Kidney epithelial cell (primary cell): ENCODE data around the gene PIEZO2. TPM values are rescaled to one million over a fixed set of nuclear protein-coding genes. Genes with fewer than 3 reads are reported as not detected.
"Not testable (repeated sequence)": the region's sequence is repeated elsewhere in the genome, so short reads cannot be mapped to it uniquely, and the experiment has no call there.

Experiments used
- DNase-seq: peaks from one replicate; pipeline ENCODE4 v3.0.0-alpha.2; 2010; ENCODE audit warnings: low read depth
- H3K27me3 ChIP-seq: 2 replicates; pipeline ENCODE4 v1.6.0; 2011; ENCODE audit warnings: low read length; ENCODE audit not compliant: control insufficient read depth, insufficient read depth
- H3K36me3 ChIP-seq: 2 replicates; pipeline ENCODE4 v1.5.1; 2011; ENCODE audit warnings: low read length; ENCODE audit not compliant: control insufficient read depth, insufficient read depth
- H3K4me3 ChIP-seq: 2 replicates; pipeline ENCODE4 v1.5.1; 2011; ENCODE audit warnings: low read depth, mild to moderate bottlenecking, control low read depth, low read length
- total RNA-seq: library from RNA; depleted of rRNA; stranded (reverse); fragments of >200 nt; gene quantifications from 2 replicates; pipeline ENCODE4 v1.2.3, GENCODE V29; 2015
- TF ChIP-seq, protein P1 (sequence below): IDR thresholded peaks from 2 replicates; pipeline ENCODE4 v1.5.1; 2011; ENCODE audit warnings: mild to moderate bottlenecking, moderate library complexity, low read length, control low read depth, inconsistent platforms; ENCODE audit not compliant: insufficient read depth, poor library complexity, severe bottlenecking

PIEZO2 gene
- total RNA-seq, 1 donor from 2014 or later: 1.8 TPM

DNA sequence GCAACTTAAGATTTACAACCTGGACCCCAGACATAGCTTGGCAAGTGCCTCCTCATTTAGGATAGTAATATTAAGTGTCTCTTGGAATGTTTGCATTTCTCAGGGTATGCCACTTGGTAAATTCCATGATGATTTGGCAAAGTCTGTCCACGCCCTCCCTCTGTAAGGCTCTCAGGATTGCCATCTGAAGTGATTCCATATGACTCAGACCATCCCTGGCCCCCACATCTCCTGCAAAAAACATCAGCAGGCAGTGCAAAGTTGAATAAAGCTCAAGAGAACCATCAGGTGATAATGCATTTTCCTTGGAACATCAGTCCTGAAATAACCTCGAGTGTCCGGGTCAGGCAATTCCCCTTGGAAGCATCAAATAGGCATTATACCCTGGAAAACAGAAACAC lies 27.1 kb upstream of the PIEZO2 start:
- Histone ChIP-seq H3K27me3 (no peaks in the 10 kb centered on the region), H3K36me3 (no peaks in the 10 kb centered on the region), H3K4me3 (no peak overlapping the region)
- no peak for DNase-seq
- TF ChIP-seq, protein P1, sequence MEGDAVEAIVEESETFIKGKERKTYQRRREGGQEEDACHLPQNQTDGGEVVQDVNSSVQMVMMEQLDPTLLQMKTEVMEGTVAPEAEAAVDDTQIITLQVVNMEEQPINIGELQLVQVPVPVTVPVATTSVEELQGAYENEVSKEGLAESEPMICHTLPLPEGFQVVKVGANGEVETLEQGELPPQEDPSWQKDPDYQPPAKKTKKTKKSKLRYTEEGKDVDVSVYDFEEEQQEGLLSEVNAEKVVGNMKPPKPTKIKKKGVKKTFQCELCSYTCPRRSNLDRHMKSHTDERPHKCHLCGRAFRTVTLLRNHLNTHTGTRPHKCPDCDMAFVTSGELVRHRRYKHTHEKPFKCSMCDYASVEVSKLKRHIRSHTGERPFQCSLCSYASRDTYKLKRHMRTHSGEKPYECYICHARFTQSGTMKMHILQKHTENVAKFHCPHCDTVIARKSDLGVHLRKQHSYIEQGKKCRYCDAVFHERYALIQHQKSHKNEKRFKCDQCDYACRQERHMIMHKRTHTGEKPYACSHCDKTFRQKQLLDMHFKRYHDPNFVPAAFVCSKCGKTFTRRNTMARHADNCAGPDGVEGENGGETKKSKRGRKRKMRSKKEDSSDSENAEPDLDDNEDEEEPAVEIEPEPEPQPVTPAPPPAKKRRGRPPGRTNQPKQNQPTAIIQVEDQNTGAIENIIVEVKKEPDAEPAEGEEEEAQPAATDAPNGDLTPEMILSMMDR: no peak

DNA sequence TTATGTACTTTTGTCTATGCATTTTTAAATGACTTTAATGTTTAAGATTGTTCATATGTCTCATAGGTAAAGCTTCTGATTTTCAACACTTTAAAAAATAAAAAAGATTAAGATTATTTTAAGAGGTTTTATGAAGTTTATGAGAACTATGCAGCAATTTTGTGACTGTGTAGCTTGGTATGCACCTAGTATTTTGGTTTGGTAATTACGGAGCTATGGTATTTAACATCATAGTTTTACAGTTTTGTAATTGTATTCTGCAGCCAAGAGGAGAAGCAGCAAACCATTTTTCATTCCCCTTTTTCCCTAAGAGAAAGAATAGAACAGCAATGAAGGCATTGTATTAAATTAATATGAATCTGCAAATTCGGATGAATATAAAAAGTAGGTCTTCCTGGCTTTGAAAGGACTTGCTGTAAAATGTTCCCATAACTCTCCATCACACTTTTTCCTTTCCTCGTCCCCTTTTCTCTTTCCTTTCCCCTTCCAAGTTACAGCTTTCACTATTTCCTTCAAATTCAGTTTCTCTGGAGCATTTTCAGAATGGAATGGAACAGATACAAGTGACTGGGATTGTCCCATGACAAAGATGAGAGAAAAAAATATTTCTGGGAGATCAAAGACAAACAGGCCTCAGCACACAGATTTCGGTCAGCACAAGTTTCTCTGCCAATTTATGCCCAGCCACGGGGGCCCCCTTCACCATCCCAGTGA lies 26.1 kb upstream of the PIEZO2 start:
- DNase-seq: no peak
- H3K4me3 ChIP-seq: no peak overlapping the region
- H3K27me3 ChIP-seq: no peaks in the 10 kb centered on the region
- no peaks in the 10 kb centered on the region for H3K36me3 ChIP-seq
- TF ChIP-seq, protein P1: no peak

DNA sequence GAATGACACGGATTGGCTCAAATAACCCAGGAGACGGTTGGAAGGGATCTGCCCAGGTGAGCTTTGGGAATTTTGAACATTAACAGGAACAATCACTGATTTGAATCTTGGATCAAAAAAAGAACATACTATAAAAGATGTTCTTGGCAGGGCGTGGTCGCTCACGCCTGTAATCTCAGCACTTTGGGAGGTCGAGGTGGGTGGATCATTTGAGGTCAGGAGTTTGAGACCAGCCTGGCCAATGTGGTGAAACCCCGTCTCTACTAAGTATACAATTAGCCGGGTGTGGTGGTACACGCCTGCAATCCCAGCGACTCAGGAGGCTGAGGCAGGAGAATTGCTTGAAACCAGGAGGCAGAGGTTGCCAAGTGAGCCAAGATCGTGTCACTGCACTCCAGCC lies 24.8 kb upstream of the PIEZO2 start:
- not testable (repeated sequence) for DNase-seq, H3K27me3 ChIP-seq, H3K36me3 ChIP-seq, H3K4me3 ChIP-seq

DNA sequence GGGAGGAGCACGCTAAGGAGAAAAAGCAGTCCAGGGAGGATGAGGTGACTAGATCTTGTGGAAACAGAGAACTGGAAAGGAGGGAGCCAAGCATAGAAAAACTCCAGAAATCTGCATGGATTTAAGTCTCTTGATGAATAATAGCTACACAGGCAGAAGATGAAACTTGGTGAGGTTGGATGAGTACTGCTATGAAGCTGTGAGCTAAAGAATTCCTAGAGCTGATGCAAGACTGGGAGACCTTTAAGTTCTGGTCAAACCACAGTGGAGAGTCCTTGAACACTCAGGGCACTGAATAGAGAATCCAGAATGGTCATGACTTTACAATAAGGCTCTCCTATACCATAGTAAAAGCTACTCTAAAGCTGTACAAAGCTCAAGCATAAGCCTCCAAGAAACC lies 18.4 kb upstream of the PIEZO2 start:
- no peaks in the 10 kb centered on the region for H3K27me3 ChIP-seq
- H3K36me3 ChIP-seq: no peaks in the 10 kb centered on the region
- no peak for DNase-seq
- H3K4me3 ChIP-seq: no peak overlapping the region
- TF ChIP-seq, protein P1: no peak

DNA sequence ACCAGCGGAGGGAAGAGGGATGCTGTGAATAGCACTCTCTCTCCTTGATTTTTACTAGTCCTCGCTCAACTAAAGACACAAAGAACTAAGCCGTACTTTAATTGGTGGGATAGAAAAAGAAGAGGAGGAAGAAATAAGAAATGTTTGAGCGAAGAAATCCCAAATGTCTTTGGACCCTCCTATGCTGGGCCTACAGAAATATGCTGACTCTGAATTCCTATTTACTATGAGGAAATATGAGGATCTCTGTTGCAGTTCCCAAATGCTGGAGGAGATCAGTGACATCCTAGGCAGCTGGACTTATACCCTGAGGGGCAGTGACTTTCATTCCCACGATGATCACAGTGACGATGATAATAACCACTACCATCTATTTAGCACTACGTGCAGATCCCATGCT lies 16.6 kb upstream of the PIEZO2 start:
- Histone ChIP-seq H3K4me3 (no peak overlapping the region), H3K36me3 (no peaks in the 10 kb centered on the region), H3K27me3 (no peaks in the 10 kb centered on the region)
- no peak for DNase-seq
- TF ChIP-seq, protein P1: no peak

DNA sequence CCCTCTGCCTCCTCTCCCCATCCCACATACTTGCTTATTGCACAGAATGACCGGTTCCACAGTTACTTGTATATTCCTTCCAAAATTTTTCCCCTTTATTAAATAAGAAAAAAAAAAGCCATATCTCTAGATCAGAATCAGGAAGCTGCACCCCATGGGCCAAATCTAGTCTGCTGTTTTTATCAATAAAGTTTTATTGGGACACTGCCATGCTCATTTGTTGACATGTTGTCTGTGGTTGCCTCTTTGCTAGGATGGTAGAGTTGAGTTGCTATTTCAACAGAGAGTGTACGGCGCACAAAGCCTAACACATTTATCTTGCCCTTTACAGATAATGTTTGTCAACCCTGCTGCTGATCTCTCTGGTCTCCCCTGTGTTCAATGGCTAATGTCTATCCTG lies 15.8 kb upstream of the PIEZO2 start:
- TF ChIP-seq, protein P1: no peak
- DNase-seq: no peak
- Histone ChIP-seq H3K4me3 (no peak overlapping the region), H3K36me3 (no peaks in the 10 kb centered on the region), H3K27me3 (no peaks in the 10 kb centered on the region)
